GM13977 (cell line): Measurements from ENCODE around the gene STAB2.

Experiments
- DNase-seq: peaks from one replicate; pipeline ENCODE4 v3.0.0; 2012; ENCODE audit warnings: low spot score
- CTCF ChIP-seq: IDR thresholded peaks from 2 replicates; pipeline ENCODE4 v1.5.1; 2012; ENCODE audit warnings: mild to moderate bottlenecking, control low read depth; ENCODE audit not compliant: insufficient read depth; ENCODE audit errors: extremely low read depth, missing control alignments
- in situ Hi-C: fragments of 300-500 bp; cut with MboI; formaldehyde crosslinking; loops from one replicate; pipeline ENCODE4 v1.12.0; 2022; ENCODE audit warnings: low sequenced_read_pairs, low pct_unique_long_range_greater_than_20kb, mixed read lengths, inconsistent platforms; ENCODE audit not compliant: unreplicated experiment

Gene STAB2

GRCh38 chr12:103725398-103725797 lies 138.3 kb downstream of the STAB2 start:
- in situ Hi-C loops: no loop called here
- no peak for TF ChIP-seq CTCF
- no peak for DNase-seq

GRCh38 chr12:103727638-103728037 lies 140.6 kb downstream of the STAB2 start:
- in situ Hi-C loops: no loop called here
- no peak for DNase-seq
- TF ChIP-seq CTCF: no peak

GRCh38 chr12:103728323-103728722 lies 141.2 kb downstream of the STAB2 start:
- no peak for TF ChIP-seq CTCF
- no peak for DNase-seq
- in situ Hi-C loops: no loop called here

GRCh38 chr12:103729499-103729898 lies 142.4 kb downstream of the STAB2 start:
- TF ChIP-seq CTCF: no peak
- DNase-seq: no peak
- in situ Hi-C loops: no loop called here

GRCh38 chr12:103731539-103731938 lies 144.5 kb downstream of the STAB2 start:
- TF ChIP-seq CTCF: no peak

GRCh38 chr12:103734863-103735262 lies 147.8 kb downstream of the STAB2 start:
- no peak for DNase-seq
- no peak for TF ChIP-seq CTCF
- in situ Hi-C loops: no loop called here

More at GRCh38 chr12:103731539-103731938, 144.5 kb downstream of the STAB2 start:
- in situ Hi-C loops: no loop called here
- DNase-seq: no peak

GRCh38 chr12:103735291-103735690 lies 148.2 kb downstream of the STAB2 start:
- in situ Hi-C loops: no loop called here

More at GRCh38 chr12:103735291-103735690, 148.2 kb downstream of the STAB2 start:
- DNase-seq: no peak
- TF ChIP-seq CTCF: no peak
